Pancreas (tissue), 10 donors: Measurements from ENCODE around the gene SMARCA4. TPM values are rescaled to one million over a fixed set of nuclear protein-coding genes. Genes with fewer than 3 reads are reported as not detected.

ENCODE experiments used
- ATAC-seq, 4 donors: fragments of 200-7000 bp; cut with Tn5 transposase; one replicate each; pipeline versions ENCODE4 v1.8.0 to v1.9.1; 2020; ENCODE audit warnings: mild to moderate bottlenecking in 4 of 4, moderate library complexity in 4 of 4
- DNase-seq, 6 donors: peaks; one replicate each; pipeline ENCODE4 v3.0.0-alpha.2; 2020
- FAIRE-seq: peaks from 2 replicates; lab custom pipeline; 2012; peaks lifted over from hg19 to GRCh38; lab: Jason Lieb, UNC
- H3K27ac ChIP-seq, 4 donors: fragments of 200-600 bp; sonication (generic); 1 replicate in 3 of 4; 2 replicates in 1 of 4; pipeline versions ENCODE4 v1.5.0 to v1.8.0; 2020
- H3K27me3 ChIP-seq, 4 donors: fragments of 200-600 bp; one replicate each; pipeline ENCODE4 v1.8.0; 2021
- H3K36me3 ChIP-seq, 3 donors: fragments of 200-600 bp; sonication (generic) in 1 of 3; one replicate each; pipeline versions ENCODE4 v1.5.0 to v1.8.0; 2020 to 2021
- H3K4me1 ChIP-seq, 3 donors: fragments of 200-600 bp; one replicate each; pipeline ENCODE4 v1.8.0; 2021
- H3K4me3 ChIP-seq, 4 donors: fragments of 200-600 bp; sonication (generic) in 2 of 4; one replicate each; pipeline versions ENCODE4 v1.5.0 to v1.8.0; 2020 to 2021
- H3K9me3 ChIP-seq, 4 donors: fragments of 200-600 bp; one replicate each; pipeline ENCODE4 v1.8.0; 2021
- WGBS, 2 donors: extraction: QIAGEN DNeasy Blood & Tissue Kit; methylation state at CpG; one replicate each; pipeline ENCODE4 v1.1.7; 2013; 5-methylcytosine and 5-hydroxymethylcytosine counted together
- intact Hi-C, 3 donors: fragments of 100-400 bp; cut with DNase I; formaldehyde crosslinking; loops; one replicate each; pipeline versions ENCODE4 v1.11.1 to v1.14.2; 2022
- polyA plus RNA-seq, 2 donors: library from polyadenylated mRNA; stranded (reverse); fragments of 200-250 nt; gene quantifications; one replicate each; pipeline ENCODE4 v1.2.3, GENCODE V29; 2013
- total RNA-seq, 6 donors: library from RNA; stranded (reverse); fragmentation: NEBNext Ultra II Directional in 4 of 6; extraction: Animal tissue kit (Norgen Biotek cat#: 25700) in 4 of 6; gene quantifications; one replicate each; pipeline versions ENCODE4 v1.2.1 to v1.2.4, GENCODE V29; 2021 to 2023
- TF ChIP-seq, protein P1 (sequence below), 4 donors: fragments of 200-600 bp; sonication (generic) in 3 of 4; IDR thresholded peaks; one replicate each; pipeline versions ENCODE4 v1.5.0 to v1.8.0; 2021; ENCODE audit warnings: antibody characterized with exemption in 4 of 4
- donor health status: healthy with polysubstance abuse.
- donor health status: DM: no; HTN: no; CAD: no; lungs with moderate emphysema.
- donor health status: DM: no; HTN: no; CAD: no.
- donor health status: control.
- donor health status: control.
- donor health status: Bipolar disorder and iron deficiency.
- donor health status: DM: yes; HTN: yes; CAD: no.
- donor health status: DM: no; HTN: no; CAD: no.
- donor health status: DM: no; HTN: no; CAD: no.
- donor health status: DM: yes; HTN: yes; CAD: no.

The SMARCA4 gene
- total and polyA plus RNA-seq, 8 donors = 28.7 to 77.8 (median 42.9) TPM

DNA sequence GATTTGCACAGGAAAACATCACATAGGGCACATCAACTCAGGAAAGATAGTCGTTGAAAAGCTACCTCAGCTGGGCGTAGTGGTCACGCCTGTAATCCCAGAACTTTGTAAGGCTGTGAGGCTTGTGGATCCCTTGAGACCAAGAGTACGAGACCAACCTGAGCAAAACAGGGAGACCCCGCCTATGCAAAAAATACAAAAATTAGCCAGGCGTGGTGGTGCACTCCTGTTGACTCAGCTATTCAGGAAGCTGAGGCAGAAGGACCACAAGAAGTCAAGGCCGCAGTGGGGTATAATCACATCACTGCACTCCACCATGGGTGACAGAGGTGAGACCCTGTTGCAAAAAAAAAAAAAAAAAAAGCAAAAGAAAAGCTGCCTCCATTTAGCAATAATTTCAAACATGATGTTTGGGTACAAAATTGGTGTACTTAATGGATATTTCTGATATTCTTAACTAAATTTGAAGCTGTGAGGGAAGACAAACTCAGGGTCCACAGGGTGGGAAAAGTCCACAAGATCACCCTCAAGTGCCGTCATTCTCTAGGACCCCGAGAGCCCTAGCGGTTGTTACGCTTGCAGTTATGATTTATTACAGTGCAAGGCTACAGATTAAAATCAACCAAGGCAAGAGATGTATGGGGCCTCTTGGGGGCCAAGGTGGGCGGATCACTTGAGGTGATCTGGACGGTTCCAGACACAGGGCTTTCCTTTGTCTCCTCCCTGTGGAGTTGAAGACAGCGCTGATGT, 86.0 kb downstream of the SMARCA4 start:
- H3K4me1 ChIP-seq = peaks cover 0 to 4% (median 0%) of the 10 kb centered on the region in 3 donors
- H3K9me3 ChIP-seq = no peaks in the 10 kb centered on the region
- TF ChIP-seq, protein P1, sequence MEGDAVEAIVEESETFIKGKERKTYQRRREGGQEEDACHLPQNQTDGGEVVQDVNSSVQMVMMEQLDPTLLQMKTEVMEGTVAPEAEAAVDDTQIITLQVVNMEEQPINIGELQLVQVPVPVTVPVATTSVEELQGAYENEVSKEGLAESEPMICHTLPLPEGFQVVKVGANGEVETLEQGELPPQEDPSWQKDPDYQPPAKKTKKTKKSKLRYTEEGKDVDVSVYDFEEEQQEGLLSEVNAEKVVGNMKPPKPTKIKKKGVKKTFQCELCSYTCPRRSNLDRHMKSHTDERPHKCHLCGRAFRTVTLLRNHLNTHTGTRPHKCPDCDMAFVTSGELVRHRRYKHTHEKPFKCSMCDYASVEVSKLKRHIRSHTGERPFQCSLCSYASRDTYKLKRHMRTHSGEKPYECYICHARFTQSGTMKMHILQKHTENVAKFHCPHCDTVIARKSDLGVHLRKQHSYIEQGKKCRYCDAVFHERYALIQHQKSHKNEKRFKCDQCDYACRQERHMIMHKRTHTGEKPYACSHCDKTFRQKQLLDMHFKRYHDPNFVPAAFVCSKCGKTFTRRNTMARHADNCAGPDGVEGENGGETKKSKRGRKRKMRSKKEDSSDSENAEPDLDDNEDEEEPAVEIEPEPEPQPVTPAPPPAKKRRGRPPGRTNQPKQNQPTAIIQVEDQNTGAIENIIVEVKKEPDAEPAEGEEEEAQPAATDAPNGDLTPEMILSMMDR (IDR thresholded peaks at IDR 0.05) = no peak
- intact Hi-C loops = no loop called here
- no peaks in the 10 kb centered on the region for H3K36me3 ChIP-seq
- FAIRE-seq (no peak), ATAC-seq (no peak), DNase-seq (no peak)
- no peaks in the 10 kb centered on the region for H3K27me3 ChIP-seq
- H3K4me3 ChIP-seq = no peak overlapping the region
- H3K27ac ChIP-seq = no peak overlapping the region
- 94% methylated on average over 14 of the region's 14 CpGs for WGBS, 2 donors

DNA sequence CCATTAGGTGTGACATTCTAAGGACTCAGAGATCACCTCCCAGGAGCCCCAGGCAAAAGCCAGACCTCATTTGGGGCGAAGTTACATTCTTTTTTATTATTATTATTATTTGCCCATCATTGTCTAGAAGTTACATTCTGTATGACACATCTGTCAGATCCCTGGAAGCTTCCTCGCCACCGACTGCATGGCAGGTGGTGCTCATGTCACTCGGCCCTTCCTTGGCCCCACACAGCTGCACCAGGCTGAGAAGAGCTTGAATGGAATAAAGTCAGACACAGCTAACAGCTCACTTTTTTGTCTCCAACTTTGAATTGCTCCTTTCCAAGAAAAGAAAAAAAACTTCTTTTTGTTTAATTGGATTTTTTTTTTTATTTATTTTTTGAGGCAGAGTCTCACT, 87.0 kb downstream of the SMARCA4 start:
- TF ChIP-seq, protein P1 (IDR thresholded peaks at IDR 0.05) = no peak
- H3K27me3 ChIP-seq = no peaks in the 10 kb centered on the region
- H3K4me1 ChIP-seq = no peaks in the 10 kb centered on the region
- 93 to 95% methylated on average over 4 of the region's 4 CpGs for WGBS, 2 donors
- no peak overlapping the region for H3K27ac ChIP-seq
- FAIRE-seq (no peak), ATAC-seq (no peak), DNase-seq (no peak)
- no peaks in the 10 kb centered on the region for H3K36me3 ChIP-seq
- intact Hi-C loops = no loop called here
- no peaks in the 10 kb centered on the region for H3K9me3 ChIP-seq
- H3K4me3 ChIP-seq = no peak overlapping the region

DNA sequence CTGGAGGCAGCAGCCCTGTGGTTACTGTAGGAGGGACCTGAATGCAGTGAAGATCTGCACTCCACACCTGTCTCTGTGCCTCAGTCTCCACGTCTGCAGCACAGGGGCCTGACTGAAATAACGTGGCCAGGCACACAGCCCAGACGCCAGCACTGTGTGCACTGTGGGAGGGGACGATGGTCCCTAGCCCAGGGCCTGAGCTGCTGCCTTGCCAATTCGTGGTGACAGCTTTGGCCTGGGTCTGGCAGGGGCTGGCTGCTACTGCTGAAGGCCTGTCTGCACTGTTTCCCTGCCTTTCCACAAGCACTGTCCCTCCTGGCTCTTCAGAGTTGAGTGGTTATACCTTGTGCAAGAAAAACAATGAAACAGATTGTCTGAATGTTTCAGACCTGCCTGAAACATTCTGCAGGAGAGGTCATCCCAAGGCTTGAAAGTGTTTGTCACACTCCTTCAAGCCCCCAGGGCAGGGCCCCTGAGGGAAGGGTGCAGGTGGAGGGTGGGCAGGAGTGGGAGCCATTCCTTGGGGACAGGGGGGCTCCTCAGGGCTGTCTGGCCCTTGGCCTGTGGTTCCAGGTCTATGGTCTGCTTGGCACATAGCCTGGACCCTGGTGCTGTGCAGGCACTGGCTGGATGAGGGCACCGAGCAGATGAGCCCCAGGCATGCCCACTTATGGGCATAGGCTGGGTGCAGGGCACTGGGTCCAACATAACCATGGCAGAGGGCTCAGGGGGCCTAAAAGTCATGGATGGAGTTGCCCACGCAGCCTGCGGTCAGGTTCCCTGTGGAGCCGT, 89.7 kb downstream of the SMARCA4 start:
- Histone ChIP-seq H3K27ac (no peak overlapping the region), H3K36me3 (no peaks in the 10 kb centered on the region), H3K4me3 (no peak overlapping the region), H3K4me1 (no peaks in the 10 kb centered on the region), H3K9me3 (no peaks in the 10 kb centered on the region), H3K27me3 (no peaks in the 10 kb centered on the region)
- TF ChIP-seq, protein P1 (IDR thresholded peaks at IDR 0.05) = no peak
- peak in 1 of 4 donors; percentile 14 for ATAC-seq
- 87 to 88% methylated on average over 9 of the region's 9 CpGs for WGBS, 2 donors
- peak in 1 of 6 donors; percentile 51 for DNase-seq
- FAIRE-seq = no peak
- intact Hi-C loops = no loop called here

DNA sequence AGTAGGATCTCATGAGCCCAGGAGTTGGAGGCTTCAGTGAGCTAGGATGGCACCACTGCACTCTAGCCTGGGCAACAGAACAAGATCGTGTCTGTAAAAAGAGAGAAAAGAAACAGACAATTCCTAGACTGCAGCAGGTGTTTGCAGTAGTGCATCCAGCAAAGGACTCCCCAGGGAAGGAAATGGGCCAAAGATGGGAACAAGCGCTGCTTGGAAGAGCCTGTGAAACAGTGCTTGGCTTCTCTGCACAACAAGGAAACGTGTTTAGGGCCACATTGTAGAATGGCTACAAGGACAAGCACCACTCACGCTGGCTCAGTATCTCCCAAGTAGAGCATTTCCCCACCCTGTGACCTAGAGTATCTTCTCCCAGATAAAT, 93.0 kb downstream of the SMARCA4 start:
- H3K27ac ChIP-seq = no peak overlapping the region
- intact Hi-C loops = no loop called here
- TF ChIP-seq, protein P1 (IDR thresholded peaks at IDR 0.05) = no peak
- H3K4me3 ChIP-seq = no peak overlapping the region
- H3K4me1 ChIP-seq = no peaks in the 10 kb centered on the region
- 87 to 92% methylated on average over 4 of the region's 4 CpGs for WGBS, 2 donors
- H3K36me3 ChIP-seq = no peaks in the 10 kb centered on the region
- H3K9me3 ChIP-seq = no peaks in the 10 kb centered on the region
- H3K27me3 ChIP-seq = no peaks in the 10 kb centered on the region
- ATAC-seq = no peak
- DNase-seq = no peak
- no peak for FAIRE-seq
